H1 (cell line): Measurements from ENCODE around the gene TSR3. TPM values are rescaled to one million over a fixed set of nuclear protein-coding genes. Genes with fewer than 3 reads are reported as not detected.

Experiments used
- CTCF ChIA-PET: fragments of 300-600 bp; sonication (Branson Sonifier 250); formaldehyde crosslinking; loops from one replicate; lab custom pipeline; 2021; ENCODE audit not compliant: partially characterized antibody; lab: Charles Lee
- POLR2A ChIA-PET: fragments of 300-600 bp; sonication (Branson Sonifier 250); formaldehyde crosslinking; loops from one replicate; lab custom pipeline; 2021; ENCODE audit warnings: inconsistent platforms; ENCODE audit not compliant: partially characterized antibody; lab: Charles Lee
- DNase-seq, 2 experiments: peaks; one replicate each; pipeline versions ENCODE4 v3.0.0 to v3.0.0-alpha.2; 2010 to 2022; ENCODE audit warnings: low spot score in 2 of 2, low read depth in 1 of 2, mixed read lengths in 1 of 2
- FAIRE-seq: peaks from 2 replicates; lab custom pipeline; 2011; peaks lifted over from hg19 to GRCh38; lab: Jason Lieb, UNC
- H2AFZ ChIP-seq: 2 replicates; pipeline ENCODE4 v1.8.1; 2012; ENCODE audit warnings: low read length, inconsistent platforms
- H2AK5ac ChIP-seq: 2 replicates; pipeline ENCODE4 v1.6.1; 2013; ENCODE audit warnings: low read depth, low read length
- H2BK120ac ChIP-seq: replicated peaks from 2 replicates; pipeline ENCODE3; 2013; ENCODE audit warnings: low read depth, low read length, inconsistent platforms
- H2BK12ac ChIP-seq: 2 replicates; pipeline ENCODE4 v1.6.1; 2013; ENCODE audit warnings: low read depth, low read length
- H2BK15ac ChIP-seq: 2 replicates; pipeline ENCODE4 v1.6.1; 2013; ENCODE audit warnings: low read length
- H2BK20ac ChIP-seq: 2 replicates; pipeline ENCODE4 v1.6.1; 2013; ENCODE audit warnings: low read length
- H2BK5ac ChIP-seq: 2 replicates; pipeline ENCODE4 v1.6.1; 2013; ENCODE audit warnings: low read depth, low read length
- H3K14ac ChIP-seq: 2 replicates; pipeline ENCODE4 v1.6.1; 2013; ENCODE audit warnings: inconsistent platforms; ENCODE audit not compliant: insufficient read length
- H3K18ac ChIP-seq: 2 replicates; pipeline ENCODE4 v1.6.1; 2013; ENCODE audit warnings: low read length; ENCODE audit errors: extremely low read depth
- H3K23ac ChIP-seq: 2 replicates; pipeline ENCODE4 v1.6.1; 2013; ENCODE audit warnings: inconsistent platforms; ENCODE audit not compliant: insufficient read length
- H3K23me2 ChIP-seq: 2 replicates; pipeline ENCODE4 v1.6.1; 2013; ENCODE audit warnings: low read depth, low read length
- H3K27ac ChIP-seq: 2 replicates; pipeline ENCODE4 v1.6.1; 2011; ENCODE audit warnings: low read depth, low read length, inconsistent platforms
- H3K27me3 ChIP-seq, 4 experiments: replicated peaks in 1 of 4; 1 replicate in 1 of 4; 2 replicates in 3 of 4; pipeline versions ENCODE4 v1.6.1 to v1.8.1; 2011 to 2013; ENCODE audit warnings: low read length in 3 of 4, mild to moderate bottlenecking in 3 of 4, inconsistent platforms in 2 of 4, mixed read lengths in 2 of 4, moderate library complexity in 1 of 4; ENCODE audit not compliant: control insufficient read depth in 3 of 4, insufficient read depth in 3 of 4; ENCODE audit errors: extremely low read depth in 1 of 4
- H3K36me3 ChIP-seq, 4 experiments: 2 replicates each; pipeline versions ENCODE4 v1.6.1 to v1.8.1; 2011 to 2013; ENCODE audit warnings: mild to moderate bottlenecking in 4 of 4, low read length in 3 of 4, moderate library complexity in 2 of 4, control low read depth in 1 of 4, inconsistent platforms in 1 of 4; ENCODE audit not compliant: insufficient read depth in 4 of 4, control insufficient read depth in 2 of 4
- H3K4ac ChIP-seq: replicated peaks from 2 replicates; pipeline ENCODE3; 2013; ENCODE audit warnings: low read length, low read depth, mixed read lengths, inconsistent platforms; ENCODE audit not compliant: insufficient read length
- H3K4me1 ChIP-seq, 4 experiments: replicated peaks in 1 of 4; 1 replicate in 1 of 4; 2 replicates in 3 of 4; pipeline versions ENCODE4 v1.6.1 to v1.8.1; 2011 to 2013; ENCODE audit warnings: low read length in 3 of 4, inconsistent platforms in 2 of 4, mixed read lengths in 1 of 4; ENCODE audit not compliant: insufficient read depth in 4 of 4, control insufficient read depth in 3 of 4
- H3K4me2 ChIP-seq, 2 experiments: 2 replicates each; pipeline versions ENCODE4 v1.6.1 to v1.8.1; 2011 to 2013; ENCODE audit warnings: low read depth in 2 of 2, low read length in 2 of 2, control low read depth in 1 of 2, inconsistent platforms in 1 of 2, mild to moderate bottlenecking in 1 of 2; ENCODE audit not compliant: insufficient read depth in 1 of 2
- H3K4me3 ChIP-seq, 4 experiments: fragments of 200-600, 300-600 bp in 1 of 4; sonication (generic), shearing (Covaris generic), sonication (Bioruptor Twin) in 1 of 4; 2 replicates each; pipeline versions ENCODE4 v1.5.1 to v1.8.1; 2011 to 2016; ENCODE audit warnings: low read length in 4 of 4, low read depth in 3 of 4, control low read depth in 2 of 4, inconsistent platforms in 2 of 4, mild to moderate bottlenecking in 2 of 4, mixed read lengths in 1 of 4, moderate library complexity in 1 of 4; ENCODE audit not compliant: insufficient read depth in 2 of 4; ENCODE audit errors: extremely low read depth in 1 of 4
- H3K56ac ChIP-seq: replicated peaks from 2 replicates; pipeline ENCODE3; 2013; ENCODE audit warnings: low read depth, mild to moderate bottlenecking, mixed read lengths, low read length, inconsistent platforms; ENCODE audit not compliant: insufficient read length
- H3K79me1 ChIP-seq: 2 replicates; pipeline ENCODE4 v1.6.1; 2013; ENCODE audit warnings: low read depth, low read length, control low read depth
- H3K79me2 ChIP-seq, 2 experiments: 2 replicates each; pipeline versions ENCODE4 v1.6.1 to v1.8.1; 2012 to 2013; ENCODE audit warnings: low read length in 2 of 2, mild to moderate bottlenecking in 2 of 2, inconsistent platforms in 1 of 2; ENCODE audit not compliant: insufficient read depth in 2 of 2, control insufficient read depth in 1 of 2
- H3K9ac ChIP-seq, 4 experiments: replicated peaks in 1 of 4; 1 replicate in 1 of 4; 2 replicates in 3 of 4; pipeline versions ENCODE4 v1.6.1 to v1.8.1; 2011 to 2013; ENCODE audit warnings: low read depth in 3 of 4, low read length in 3 of 4, control low read depth in 2 of 4, mild to moderate bottlenecking in 2 of 4, moderate library complexity in 2 of 4, inconsistent platforms in 1 of 4; ENCODE audit errors: extremely low read depth in 1 of 4
- H3K9me3 ChIP-seq, 2 experiments: 2 replicates each; pipeline versions ENCODE4 v1.6.1 to v1.8.1; 2012 to 2013; ENCODE audit warnings: mild to moderate bottlenecking in 2 of 2, moderate library complexity in 2 of 2, control low read depth in 1 of 2, inconsistent platforms in 1 of 2, low read depth in 1 of 2, low read length in 1 of 2, mixed read lengths in 1 of 2; ENCODE audit not compliant: insufficient read depth in 2 of 2
- H4K20me1 ChIP-seq, 2 experiments: replicated peaks in 1 of 2; 2 replicates each; pipeline versions ENCODE3 to v1.8.1; 2011 to 2013; ENCODE audit warnings: inconsistent platforms in 2 of 2, low read length in 2 of 2, mild to moderate bottlenecking in 1 of 2; ENCODE audit not compliant: insufficient read depth in 2 of 2, control insufficient read depth in 1 of 2
- H4K5ac ChIP-seq: 2 replicates; pipeline ENCODE4 v1.6.1; 2013; ENCODE audit warnings: low read length, low read depth, mixed read lengths, inconsistent platforms; ENCODE audit not compliant: insufficient read length
- H4K8ac ChIP-seq: 2 replicates; pipeline ENCODE4 v1.8.0; 2013; ENCODE audit warnings: mild to moderate bottlenecking, moderate library complexity, low read length, inconsistent platforms; ENCODE audit not compliant: insufficient read depth; ENCODE audit errors: extremely low read depth
- H4K91ac ChIP-seq: replicated peaks from 2 replicates; pipeline ENCODE3; 2013; ENCODE audit warnings: low read length, mixed read lengths, inconsistent platforms; ENCODE audit not compliant: insufficient read length
- CBX8 ChIP-seq: fragments of 300-800, 300-1000 bp; sonication (generic); IDR thresholded peaks from 2 replicates; pipeline ENCODE4 v1.7.1; 2016; ENCODE audit warnings: low read depth, low read length, borderline replicate concordance
- RAD21 ChIP-seq, 2 experiments: IDR thresholded peaks in 1 of 2; conservative IDR thresholded peaks in 1 of 2; 2 replicates each; pipeline ENCODE4 v1.6.1; 2011; ENCODE audit warnings: low read depth in 2 of 2, low read length in 2 of 2, improper control_type of control experiment in 1 of 2, inconsistent platforms in 1 of 2, mild to moderate bottlenecking in 1 of 2, moderate library complexity in 1 of 2
- WGBS, 2 experiments: shearing (Covaris generic) in 1 of 2; methylation state at CpG; one replicate each; pipeline versions ENCODE4 v1.1.6 to v1.1.7; 2013 to 2015; ENCODE audit warnings: low lambda C conversion rate in 2 of 2, mixed read lengths in 2 of 2, inconsistent platforms in 1 of 2, low coverage in 1 of 2, missing lambda C conversion rate in 1 of 2; ENCODE audit not compliant: insufficient replicate concordance in 2 of 2, insufficient coverage in 1 of 2, insufficient read length in 1 of 2; ENCODE audit errors: extremely low coverage in 1 of 2, missing lambda C conversion rate in 1 of 2; 5-methylcytosine and 5-hydroxymethylcytosine counted together
- polyA plus RNA-seq, 7 experiments: library from polyadenylated mRNA; depleted of rRNA in 3 of 7; stranded (reverse) in 5 of 7; unstranded in 2 of 7; fragments of >200 nt in 5 of 7; fragments of 200-250 nt in 2 of 7; gene quantifications; 1 replicate in 5 of 7; 2 replicates in 1 of 7; 4 replicates in 1 of 7; pipeline versions ENCODE4 v1.2.1 to v1.2.3, GENCODE V29; 2011 to 2013; ENCODE audit warnings: missing spikeins in 2 of 7, mixed read lengths in 2 of 7
- total RNA-seq: library from RNA; stranded (reverse); fragmentation: NEBNext Ultra II Directional; extraction: Animal tissue kit (Norgen Biotek cat#: 25700); gene quantifications from 2 replicates; pipeline ENCODE4 v1.2.1, GENCODE V29; 2021

Gene TSR3
- total and polyA plus RNA-seq, 2 of the 8 experiments (the other 6 are each of a cell fraction or from before 2014, with no cell fraction given) = 43.1 to 52.3 TPM

DNA sequence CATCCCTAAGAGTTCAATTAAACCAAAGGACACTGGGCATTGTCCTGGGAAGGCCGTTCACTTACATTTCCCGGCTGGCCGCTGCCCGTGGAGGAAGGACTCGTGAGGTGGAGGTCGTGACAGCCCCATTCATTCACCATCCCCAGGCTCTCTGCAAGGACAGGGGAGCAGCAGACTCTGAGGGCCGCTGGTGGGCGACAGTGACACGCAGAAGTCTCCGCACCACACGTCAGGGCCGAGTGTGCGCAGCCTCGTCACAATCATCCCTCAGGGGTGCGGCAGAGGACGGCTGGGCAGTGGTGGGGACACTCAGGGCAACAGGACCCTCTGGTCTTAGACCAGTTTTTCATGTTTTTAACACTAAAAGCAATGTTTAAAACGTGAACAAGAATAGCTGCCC lies 41.1 kb upstream of the TSR3 start:
- Histone ChIP-seq H3K79me2 (no peaks in the 10 kb centered on the region), H3K9ac (no peak overlapping the region), H2BK20ac (no peak overlapping the region), H2BK5ac (no peak overlapping the region), H2BK15ac (no peak overlapping the region), H3K4me1 (no peaks in the 10 kb centered on the region)
- TF ChIP-seq RAD21 (IDR thresholded peaks at IDR 0.05 in 1 of 2, conservative IDR thresholded peaks at IDR 0.05 in 1 of 2; ENCODE audit: low read depth in 2 of 2, low read length in 2 of 2) (peak in 1 of 2 experiments; percentile 10; a peak in 1 of 4 replicates), CBX8 (no peak)
- TF ChIP-seq, all 59 proteins: peak for 1
- H3K56ac ChIP-seq = no peak overlapping the region
- no peak overlapping the region for H2BK120ac ChIP-seq
- no peak overlapping the region for H2BK12ac ChIP-seq
- no peak overlapping the region for H2AFZ ChIP-seq
- no peak for DNase-seq
- no peak overlapping the region for H3K4me2 ChIP-seq
- CTCF ChIA-PET = interaction anchor here (0.6 to 1.2 kb wide), 3 partner anchors 13 to 173 kb away, joined by 3 read pairs; no protein-coding TSS in a partner anchor
- no peak overlapping the region for H4K8ac ChIP-seq
- no peaks in the 10 kb centered on the region for H3K79me1 ChIP-seq
- no peak overlapping the region for H3K23ac ChIP-seq
- H4K91ac ChIP-seq = no peak overlapping the region
- no peak overlapping the region for H3K4ac ChIP-seq
- no peak overlapping the region for H3K18ac ChIP-seq
- peaks cover 3 to 9% (median 4%) of the 10 kb centered on the region in 4 experiments; a peak in 5 of 8 replicates for H3K36me3 ChIP-seq
- H3K27me3 ChIP-seq = no peaks in the 10 kb centered on the region
- POLR2A ChIA-PET = no interaction called here
- no peak overlapping the region for H2AK5ac ChIP-seq
- 93% methylated on average over 17 of the region's 17 CpGs; no CpG with 5 or more reads in 1 of the 2 experiments for WGBS, 2 experiments
- no peaks in the 10 kb centered on the region for H3K23me2 ChIP-seq
- H3K27ac ChIP-seq = no peak overlapping the region
- no peak overlapping the region for H3K4me3 ChIP-seq
- peaks cover 0 to 4% of the 10 kb centered on the region in 2 experiments for H4K20me1 ChIP-seq
- H3K14ac ChIP-seq = no peak overlapping the region
- H4K5ac ChIP-seq = no peak overlapping the region
- no peak for FAIRE-seq
- no peaks in the 10 kb centered on the region for H3K9me3 ChIP-seq
